NCI-H1092 treated with DMSO at 0.1 percent for 48 hours (cell line): ENCODE results near the gene TRIB2.

Source experiments
- DNase-seq: peaks from one replicate; lab custom pipeline; 2025; lab: John Stamatoyannopoulos, UW

Gene TRIB2

GRCh38 chr2:12720754-12721378, 4.1 kb downstream of the TRIB2 start:
- DNase-seq: no peak

DNA sequence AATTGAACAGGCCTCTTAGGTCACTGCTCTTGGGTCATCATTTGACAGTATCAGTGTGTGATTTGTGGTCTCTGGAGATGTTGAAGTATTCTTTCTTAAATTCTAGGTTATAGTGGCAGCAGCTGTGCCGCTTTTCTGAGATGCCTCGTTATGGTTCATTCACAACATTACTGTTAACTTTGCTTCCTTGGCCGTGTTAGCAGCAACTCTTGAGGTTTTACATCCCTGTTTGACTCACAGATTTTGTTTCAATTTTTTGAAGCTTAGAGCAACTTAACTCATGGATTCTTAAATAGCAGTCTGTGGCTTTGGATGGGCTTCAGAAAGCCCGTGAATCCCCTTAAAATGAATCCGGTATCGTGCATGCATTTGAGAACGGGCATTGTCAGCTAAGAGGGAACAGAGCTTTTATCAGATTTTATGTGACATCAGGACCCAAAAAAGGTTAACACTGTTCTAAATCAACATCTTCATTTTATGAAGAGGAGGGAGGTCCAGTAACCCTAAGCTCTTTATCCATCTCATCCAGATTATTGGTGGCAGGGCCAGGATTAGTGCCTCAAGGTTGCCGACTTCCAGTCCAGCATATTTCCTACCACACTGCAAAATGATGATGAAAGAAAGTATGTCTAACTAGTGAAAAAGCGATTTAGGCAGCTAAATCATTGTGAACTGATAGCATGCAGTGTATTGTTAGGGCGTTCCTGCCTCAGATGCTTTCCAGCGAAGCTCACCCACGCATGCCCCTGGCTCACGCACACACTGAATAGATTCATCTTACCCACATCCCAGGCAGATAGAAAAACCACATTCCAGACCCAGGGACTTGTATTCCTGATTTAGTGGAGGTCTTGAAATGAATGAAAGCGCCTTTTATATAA, 5.1 kb downstream of the TRIB2 start:
- no peak for DNase-seq

GRCh38 chr2:12722447-12723316, 5.9 kb downstream of the TRIB2 start:
- no peak for DNase-seq

- DNase-seq: no peak
Measured at GRCh38 chr2:12723736-12724463, 7.2 kb downstream of the TRIB2 start.

DNA sequence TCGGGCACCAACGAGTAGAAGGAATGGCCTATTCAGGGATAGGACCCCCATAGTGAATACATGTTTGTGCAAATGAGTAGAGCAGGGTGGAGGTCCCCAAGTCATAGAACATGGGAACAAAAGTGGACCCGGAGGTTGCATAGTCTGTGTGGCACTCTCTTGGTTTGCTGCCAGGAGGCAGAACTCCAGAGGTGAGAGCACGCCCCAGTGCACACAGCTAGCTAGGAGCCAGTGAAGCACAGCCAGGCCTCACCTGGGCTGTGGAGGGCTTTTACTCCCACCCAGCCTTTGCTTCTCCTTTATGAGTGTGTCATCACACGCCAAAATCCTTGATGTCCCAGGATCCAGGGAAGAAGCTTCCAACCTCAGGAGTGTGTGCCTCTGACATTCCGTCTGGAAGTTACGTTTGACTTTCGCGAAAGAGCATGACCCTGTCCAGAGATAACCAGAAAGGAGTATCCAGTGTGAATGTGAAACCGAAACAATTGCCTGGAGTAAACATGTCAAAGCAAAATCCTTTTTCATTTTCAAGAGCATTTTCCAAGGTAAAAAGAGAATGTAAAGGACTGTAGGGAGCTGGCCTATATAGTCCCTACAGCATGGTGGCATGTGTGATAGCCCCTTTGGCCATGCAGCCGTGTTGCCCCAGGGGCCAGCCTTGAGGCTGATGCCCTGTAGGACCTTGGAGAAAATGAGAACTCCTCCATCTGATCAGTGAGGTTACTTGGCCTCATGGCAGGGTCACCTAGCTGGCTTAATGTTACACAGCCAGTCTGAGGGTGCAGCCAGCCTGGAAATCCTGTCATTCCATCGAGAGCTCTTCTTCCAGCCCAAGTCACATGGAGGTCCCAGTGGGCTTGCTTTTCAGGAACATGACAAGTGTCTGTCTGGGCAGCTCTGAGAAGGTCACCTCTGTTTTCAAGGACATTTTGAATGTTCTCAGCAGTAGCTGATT, 8.8 kb downstream of the TRIB2 start:
- DNase-seq: no peak

GRCh38 chr2:12726271-12726670, 9.5 kb downstream of the TRIB2 start:
- DNase-seq: no peak

DNA sequence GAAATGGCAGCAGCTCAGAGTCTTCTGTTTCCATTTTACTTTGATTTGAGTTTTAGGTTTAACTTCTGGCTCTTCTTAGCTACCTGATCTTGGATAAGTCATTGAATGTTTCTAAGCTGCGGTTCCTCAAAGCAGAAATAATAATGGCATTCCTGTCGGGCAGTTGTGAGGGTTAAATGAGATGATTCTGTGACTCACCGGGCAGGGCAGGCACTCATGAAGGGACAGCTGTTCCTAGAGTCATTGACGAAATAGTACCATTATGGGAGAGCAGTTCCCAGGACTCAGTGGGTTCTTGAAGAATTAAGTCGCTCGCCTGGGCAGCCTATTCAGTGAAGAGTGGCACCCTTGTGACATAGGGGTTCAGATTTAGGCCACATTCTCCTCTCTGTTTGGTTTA, 10.3 kb downstream of the TRIB2 start:
- DNase-seq: no peak

GRCh38 chr2:12727641-12728040, 10.9 kb downstream of the TRIB2 start:
- no peak for DNase-seq

GRCh38 chr2:12728221-12728777, 11.6 kb downstream of the TRIB2 start:
- no peak for DNase-seq

DNA sequence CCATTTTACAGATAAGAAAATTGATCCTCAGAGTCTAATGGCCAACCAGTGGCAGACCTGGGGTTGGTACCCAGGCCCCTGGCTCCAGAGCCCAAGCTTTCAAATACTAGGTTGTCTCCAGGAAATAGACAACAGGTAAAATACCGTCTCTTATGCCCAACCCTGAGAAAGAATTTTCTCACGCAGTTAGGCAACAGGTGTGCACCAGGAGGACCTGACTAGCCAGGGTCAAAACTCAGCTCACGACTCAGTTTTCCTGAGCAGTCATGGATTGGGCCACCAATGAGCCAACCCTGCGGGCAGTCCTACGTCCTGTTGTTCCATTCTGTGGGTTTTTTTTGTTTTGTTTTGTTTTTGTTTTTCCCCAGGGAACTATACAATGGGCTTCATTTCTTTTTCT, 13.5 kb downstream of the TRIB2 start:
- DNase-seq: no peak

- no peak for DNase-seq
Measured at GRCh38 chr2:12731701-12732280, 15.1 kb downstream of the TRIB2 start.

DNA sequence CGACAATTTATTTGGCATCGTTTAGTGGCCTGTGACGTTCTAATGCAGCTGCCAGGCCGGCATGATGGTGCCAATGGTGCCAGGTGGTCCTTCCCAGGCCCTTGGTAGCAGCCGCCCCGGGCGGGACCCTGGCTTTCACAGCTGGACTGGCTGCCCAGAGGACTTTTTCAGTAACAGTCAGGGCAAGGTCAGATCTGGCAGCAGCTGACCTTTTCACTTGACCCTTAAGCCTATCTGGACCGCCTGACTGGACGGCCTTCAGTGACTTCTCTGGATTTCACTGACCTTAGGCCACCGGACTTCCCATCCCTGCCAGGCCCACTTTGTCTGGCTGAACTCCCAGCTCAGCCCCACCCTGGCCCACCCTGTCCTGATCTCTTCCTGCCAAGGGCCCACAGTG, 15.9 kb downstream of the TRIB2 start:
- DNase-seq: no peak

GRCh38 chr2:12733846-12734245, 17.1 kb downstream of the TRIB2 start:
- DNase-seq: no peak

GRCh38 chr2:12734914-12735654, 18.3 kb downstream of the TRIB2 start:
- no peak for DNase-seq

GRCh38 chr2:12737297-12737696, 20.6 kb downstream of the TRIB2 start:
- DNase-seq: no peak

DNA sequence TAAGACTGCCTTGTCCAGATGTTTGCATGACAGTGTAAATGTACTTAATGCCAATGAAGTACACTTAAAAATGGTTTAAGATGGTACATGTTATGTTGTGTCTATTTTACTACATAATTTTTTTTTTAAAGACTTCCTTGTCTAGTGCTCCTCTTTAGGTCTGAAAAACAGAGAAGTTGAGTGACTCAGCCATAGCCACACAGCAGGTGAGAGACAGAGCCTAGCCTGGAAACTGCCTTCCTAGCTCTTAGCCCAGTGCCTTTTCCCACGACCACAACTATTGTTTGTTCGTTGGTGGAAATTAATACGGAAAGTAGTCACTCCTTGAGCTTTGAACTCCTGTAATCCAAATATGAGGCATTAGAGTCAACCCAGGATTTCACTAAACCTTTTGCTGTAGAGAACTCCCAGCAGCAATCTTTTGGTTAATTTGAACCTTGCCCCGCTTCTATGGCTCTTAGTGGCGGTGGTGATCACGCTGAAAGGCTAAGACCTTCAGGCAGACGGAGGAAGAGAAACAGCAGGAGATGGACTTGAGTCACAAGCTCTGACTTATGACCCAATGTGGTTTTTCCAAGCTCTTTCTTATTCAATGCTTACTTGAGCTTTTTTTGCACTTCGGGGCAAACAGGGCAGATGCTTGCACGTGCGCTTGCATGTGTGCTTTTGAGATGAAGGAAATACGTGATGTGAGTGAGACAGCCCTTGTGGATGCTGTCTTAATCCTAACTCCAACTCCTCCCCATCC, 21.2 kb downstream of the TRIB2 start:
- no peak for DNase-seq

- no peak for DNase-seq
Measured at GRCh38 chr2:12739721-12740254, 23.1 kb downstream of the TRIB2 start.

DNA sequence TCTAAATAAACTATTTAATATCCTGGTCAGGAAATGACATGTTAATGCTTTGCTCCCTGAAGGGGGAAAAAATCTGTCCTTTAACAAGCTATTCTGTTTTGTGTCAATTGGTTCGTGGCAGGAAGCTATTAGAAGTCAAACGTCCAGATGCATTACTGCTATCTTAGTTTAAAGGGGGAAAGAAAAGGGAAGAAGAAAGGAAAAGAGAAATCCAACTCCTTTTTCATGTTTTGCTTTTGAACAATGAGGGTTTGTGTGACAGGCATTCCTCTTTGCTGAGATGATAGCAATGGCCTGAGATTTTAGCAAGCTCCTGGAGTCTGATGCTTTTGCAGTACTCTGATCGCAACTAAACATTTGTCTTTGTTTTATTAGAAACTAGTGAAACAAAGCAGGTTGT, 24.6 kb downstream of the TRIB2 start:
- no peak for DNase-seq
